Esophagus (tissue), 2 donors: ENCODE data around the gene ACTR1B. TPM values are rescaled to one million over a fixed set of nuclear protein-coding genes. Genes with fewer than 3 reads are reported as not detected.
"Not testable (repeated sequence)": the region's sequence is repeated elsewhere in the genome, so short reads cannot be mapped to it uniquely, and the experiment has no call there.

ENCODE experiments used
- H3K27ac ChIP-seq, 2 donors: one replicate each; pipeline ENCODE4 v1.5.1; 2013; ENCODE audit warnings: low read depth in 2 of 2, mild to moderate bottlenecking in 2 of 2, inconsistent platforms in 1 of 2, low read length in 1 of 2, moderate library complexity in 1 of 2
- H3K27me3 ChIP-seq, 2 donors: one replicate each; pipeline ENCODE4 v1.6.1; 2013; ENCODE audit warnings: low read length in 2 of 2, control low read depth in 1 of 2, mild to moderate bottlenecking in 1 of 2; ENCODE audit not compliant: insufficient read depth in 2 of 2, control insufficient read depth in 1 of 2
- H3K36me3 ChIP-seq, 2 donors: one replicate each; pipeline ENCODE4 v1.6.1; 2013; ENCODE audit warnings: low read length in 1 of 2; ENCODE audit not compliant: control insufficient read depth in 2 of 2, insufficient read depth in 2 of 2
- H3K4me1 ChIP-seq, 2 donors: one replicate each; pipeline ENCODE4 v1.6.1; 2013; ENCODE audit warnings: low read length in 1 of 2; ENCODE audit not compliant: control insufficient read depth in 2 of 2, insufficient read depth in 2 of 2
- H3K4me3 ChIP-seq, 2 donors: one replicate each; pipeline ENCODE4 v1.5.1; 2013; ENCODE audit warnings: low read length in 2 of 2, mild to moderate bottlenecking in 2 of 2, low read depth in 1 of 2, moderate library complexity in 1 of 2
- H3K9me3 ChIP-seq, 2 donors: one replicate each; pipeline ENCODE4 v1.6.1; 2013; ENCODE audit warnings: mild to moderate bottlenecking in 2 of 2, low read depth in 1 of 2, low read length in 1 of 2, moderate library complexity in 1 of 2; ENCODE audit not compliant: control insufficient read depth in 2 of 2, insufficient read depth in 1 of 2
- WGBS, 2 donors: extraction: QIAGEN DNeasy Blood & Tissue Kit; methylation state at CpG; one replicate each; pipeline ENCODE4 v1.1.7; 2013; 5-methylcytosine and 5-hydroxymethylcytosine counted together
- polyA plus RNA-seq, 2 donors: library from polyadenylated mRNA; stranded (reverse); fragments of 200-250 nt; gene quantifications; one replicate each; pipeline ENCODE4 v1.2.3, GENCODE V29; 2013
- donor health status: healthy with polysubstance abuse.
- donor health status: Bipolar disorder and iron deficiency.

Gene ACTR1B
- 10 to 100 TPM; 39.2 to 40.9 TPM for polyA plus RNA-seq

- Histone ChIP-seq H3K9me3 (no peaks in the 10 kb centered on the region), H3K27ac (peak within 1 kb of the TSS; percentile 97 to 98), H3K4me3 (peak within 1 kb of the TSS; percentile 67 to 72), H3K36me3 (peaks cover 0 to 7% of the 10 kb centered on the region in 2 donors), H3K4me1 (peaks cover 6 to 12% of the 10 kb centered on the region in 2 donors), H3K27me3 (no peaks in the 10 kb centered on the region)
- 0 to 1% methylated on average over 45 to 60 of the region's 60 CpGs for WGBS, 2 donors
Observed at GRCh38 chr2:97663962-97664635, at the start of gene ACTR1B. Gene ACTR1B, minus strand, starts transcription at chr2:97664044. Its CDS starts 154 bp downstream, at chr2:97663890.

DNA sequence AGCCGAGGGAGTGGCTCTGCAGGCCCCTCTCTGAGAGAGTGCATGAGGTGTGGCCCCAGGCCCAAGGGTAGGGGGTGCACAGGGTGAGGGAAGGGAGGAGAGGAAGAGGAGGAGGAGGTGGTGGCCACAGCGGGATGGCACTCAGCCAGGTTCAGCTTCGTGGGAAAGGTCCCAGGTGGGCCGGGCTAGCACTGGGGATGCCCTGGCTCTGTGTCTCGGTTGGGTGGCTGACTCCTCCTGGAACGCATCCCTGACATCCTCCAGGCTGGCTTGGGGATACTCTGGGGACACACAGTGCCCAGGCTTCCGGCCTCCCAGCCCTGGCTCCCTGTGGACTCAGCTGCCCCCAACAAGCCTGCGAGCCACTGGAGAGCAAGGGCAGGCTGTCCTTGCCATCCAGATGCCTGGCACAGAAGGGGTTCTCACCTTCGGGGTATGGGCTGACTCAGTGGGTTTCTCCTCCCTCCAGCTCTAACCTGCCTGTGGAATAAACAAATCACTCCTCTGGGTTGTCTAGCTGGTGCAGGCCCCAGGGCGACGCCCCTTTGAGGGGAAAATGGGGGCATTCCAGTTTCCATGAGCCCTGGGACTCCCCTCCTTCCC, 49.0 kb upstream of the ACTR1B start:
- 68 to 80% methylated on average over 7 to 11 of the region's 11 CpGs for WGBS, 2 donors

GRCh38 chr2:97712175-97712574, 48.3 kb upstream of the ACTR1B start:
- not testable (repeated sequence) for H3K27ac ChIP-seq, H3K9me3 ChIP-seq, H3K4me1 ChIP-seq, H3K36me3 ChIP-seq, H3K4me3 ChIP-seq, H3K27me3 ChIP-seq
- WGBS, 2 donors, result 66 to 83% methylated on average over 9 of the region's 9 CpGs

More for the DNA sequence above, 49.0 kb upstream of the ACTR1B start:
- H3K4me3 ChIP-seq, result no peak overlapping the region
- H3K36me3 ChIP-seq, result no peaks in the 10 kb centered on the region
- no peaks in the 10 kb centered on the region for H3K4me1 ChIP-seq
- peak overlapping the region in 1 of 2 donors; percentile 8 for H3K27ac ChIP-seq
- no peaks in the 10 kb centered on the region for H3K27me3 ChIP-seq
- H3K9me3 ChIP-seq, result no peaks in the 10 kb centered on the region

DNA sequence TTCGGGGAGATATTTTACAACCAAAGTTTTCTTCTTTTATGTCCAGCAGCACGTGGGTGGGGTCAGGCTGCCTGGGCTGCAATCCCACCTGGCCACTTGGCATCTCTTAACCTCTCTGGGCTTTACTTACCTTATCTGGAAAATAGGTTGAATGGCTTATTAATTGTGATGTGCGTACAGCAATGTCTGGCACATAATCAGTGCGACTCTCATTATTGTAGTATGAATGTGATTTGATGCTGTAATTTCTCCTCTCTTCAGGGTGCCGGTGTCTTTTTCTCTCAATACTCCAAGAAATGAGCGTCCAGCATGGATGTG, 47.5 kb upstream of the ACTR1B start:
- Histone ChIP-seq H3K4me1 (no peaks in the 10 kb centered on the region), H3K27ac (no peak overlapping the region), H3K9me3 (no peaks in the 10 kb centered on the region), H3K4me3 (no peak overlapping the region), H3K27me3 (no peaks in the 10 kb centered on the region), H3K36me3 (no peaks in the 10 kb centered on the region)
- WGBS, 2 donors, result 84 to 88% methylated on average over 6 of the region's 6 CpGs

- WGBS, 2 donors, result 88% methylated on average over 8 of the region's 8 CpGs
- Histone ChIP-seq H3K36me3 (no peaks in the 10 kb centered on the region), H3K9me3 (no peaks in the 10 kb centered on the region), H3K27me3 (no peaks in the 10 kb centered on the region), H3K4me1 (no peaks in the 10 kb centered on the region), H3K4me3 (no peak overlapping the region), H3K27ac (no peak overlapping the region)
Observed at GRCh38 chr2:97708608-97709007, 44.8 kb upstream of the ACTR1B start.

GRCh38 chr2:97708048-97708380, 44.2 kb upstream of the ACTR1B start:
- Histone ChIP-seq H3K4me3 (no peak overlapping the region), H3K36me3 (no peaks in the 10 kb centered on the region), H3K9me3 (no peaks in the 10 kb centered on the region), H3K4me1 (no peaks in the 10 kb centered on the region), H3K27me3 (no peaks in the 10 kb centered on the region), H3K27ac (no peak overlapping the region)
- 82 to 83% methylated on average over 4 of the region's 4 CpGs for WGBS, 2 donors

DNA sequence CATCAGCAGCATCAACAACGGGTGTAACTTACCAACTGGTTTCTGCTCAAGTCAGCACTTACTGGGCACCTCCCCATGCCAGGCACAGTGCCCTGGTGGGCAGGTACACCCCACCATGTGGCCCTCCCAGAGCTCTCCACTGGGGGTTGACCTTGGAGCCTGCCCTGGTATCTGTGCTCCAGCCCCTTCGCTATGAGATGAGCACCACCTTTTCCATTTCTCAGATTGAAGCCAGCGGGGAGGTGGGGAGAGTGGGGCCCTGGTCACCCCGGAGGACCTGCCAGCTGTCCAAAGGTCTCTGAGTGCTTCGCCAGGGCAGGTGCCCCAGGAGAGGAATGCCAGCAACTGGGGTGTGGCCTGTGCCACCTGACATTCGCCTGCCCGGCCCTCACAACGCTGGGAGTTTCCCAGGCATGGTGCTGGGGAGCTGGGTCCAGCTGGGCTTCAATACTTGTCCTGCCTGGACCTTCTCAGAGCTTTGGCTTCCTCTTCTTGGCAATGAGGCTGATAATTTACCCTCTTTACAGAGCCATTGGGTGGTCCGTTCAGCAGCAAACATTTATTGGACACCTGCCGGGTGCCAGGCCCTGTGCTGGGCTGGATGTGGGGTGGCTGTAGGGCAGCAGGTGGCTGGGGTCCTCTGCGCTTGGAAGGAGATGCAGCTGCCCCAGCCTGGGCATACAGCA, 43.7 kb upstream of the ACTR1B start:
- Histone ChIP-seq H3K9me3 (no peaks in the 10 kb centered on the region), H3K27ac (no peak overlapping the region), H3K4me1 (no peaks in the 10 kb centered on the region), H3K27me3 (no peaks in the 10 kb centered on the region), H3K36me3 (no peaks in the 10 kb centered on the region), H3K4me3 (no peak overlapping the region)
- 66 to 81% methylated on average over 11 of the region's 11 CpGs for WGBS, 2 donors

DNA sequence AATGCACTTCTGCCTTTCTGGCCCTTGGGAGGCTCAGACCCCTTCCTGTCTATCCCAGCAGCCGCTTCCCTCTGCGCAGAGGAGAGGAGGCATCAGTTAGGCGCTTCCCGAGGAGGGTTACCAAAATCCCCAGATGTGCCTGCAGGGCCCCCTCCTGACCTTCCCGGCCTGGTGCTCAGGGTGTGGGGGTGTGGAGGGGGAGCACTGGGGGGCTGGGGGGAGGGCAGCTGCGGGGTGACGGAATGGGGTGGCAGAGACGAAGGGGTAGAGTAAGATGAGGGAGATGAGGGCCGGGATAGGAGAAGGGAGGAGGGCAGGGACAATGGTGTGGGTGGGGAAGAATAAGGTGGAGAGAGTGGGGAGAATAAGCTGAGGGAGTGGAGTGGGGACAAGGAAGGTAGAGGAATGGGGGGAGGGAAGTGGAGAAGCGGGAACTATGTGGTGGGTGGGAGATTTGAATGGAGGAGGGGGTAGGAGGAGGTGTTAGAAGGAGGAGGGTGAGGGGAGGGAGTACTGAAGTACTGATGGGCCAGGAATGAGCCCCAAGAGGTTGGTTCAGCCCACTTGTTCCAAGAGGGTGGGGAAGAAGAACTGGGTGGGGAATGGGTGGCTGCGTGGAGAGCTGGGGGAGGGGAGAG, 43.0 kb upstream of the ACTR1B start:
- Histone ChIP-seq H3K27ac (no peak overlapping the region), H3K4me3 (no peak overlapping the region), H3K36me3 (no peaks in the 10 kb centered on the region), H3K9me3 (no peaks in the 10 kb centered on the region), H3K27me3 (no peaks in the 10 kb centered on the region), H3K4me1 (no peaks in the 10 kb centered on the region)
- 71 to 73% methylated on average over 11 of the region's 11 CpGs for WGBS, 2 donors

- 94 to 97% methylated on average over 13 of the region's 13 CpGs for WGBS, 2 donors
- H3K27me3 ChIP-seq, result no peaks in the 10 kb centered on the region
- no peak overlapping the region for H3K4me3 ChIP-seq
- H3K9me3 ChIP-seq, result no peaks in the 10 kb centered on the region
- no peak overlapping the region for H3K27ac ChIP-seq
- H3K36me3 ChIP-seq, result no peaks in the 10 kb centered on the region
- H3K4me1 ChIP-seq, result no peaks in the 10 kb centered on the region
Observed at GRCh38 chr2:97706112-97706511, 42.3 kb upstream of the ACTR1B start.
